NCI-H1436 (cell line): Measurements from ENCODE around the gene LRR1.
"Not testable (repeated sequence)": the region's sequence is repeated elsewhere in the genome, so short reads cannot be mapped to it uniquely, and the experiment has no call there.

ENCODE experiments used
- DNase-seq: peaks from one replicate; lab custom pipeline; 2025; lab: John Stamatoyannopoulos, UW

Gene LRR1

GRCh38 chr14:49585803-49586672, 12.7 kb upstream of the LRR1 start, which contains the start of gene RPS29:
Gene RPS29, minus strand, starts transcription at chr14:49586380. Its CDS starts 34 bp downstream, at chr14:49586346.
- DNase-seq, result peak; percentile 97

- peak; percentile 30 for DNase-seq
These were observed 11.9 kb upstream of the LRR1 start for GRCh38 chr14:49586673-49587460.

GRCh38 chr14:49589387-49589786, 9.4 kb upstream of the LRR1 start:
- DNase-seq, result no peak

GRCh38 chr14:49593016-49593415, 5.7 kb upstream of the LRR1 start:
- no peak for DNase-seq

- DNase-seq, result no peak
These were observed 4.2 kb upstream of the LRR1 start for GRCh38 chr14:49594347-49595091.

- no peak for DNase-seq
These were observed 603 bp upstream of the LRR1 start for GRCh38 chr14:49598189-49598484.

- no peak for DNase-seq
These were observed 8.8 kb downstream of the LRR1 start for GRCh38 chr14:49607583-49607982.

GRCh38 chr14:49612251-49612650, 13.5 kb downstream of the LRR1 start:
- DNase-seq, result no peak

GRCh38 chr14:49612671-49613070, 13.9 kb downstream of the LRR1 start:
- DNase-seq, result no peak

- DNase-seq, result no peak
These were observed 15.5 kb downstream of the LRR1 start for GRCh38 chr14:49614196-49614595.

GRCh38 chr14:49615776-49616175, 17.0 kb downstream of the LRR1 start:
- DNase-seq, result no peak

GRCh38 chr14:49617852-49618519, 19.2 kb downstream of the LRR1 start:
- no peak for DNase-seq

GRCh38 chr14:49619273-49619672, 20.5 kb downstream of the LRR1 start:
- not testable (repeated sequence) for DNase-seq

- DNase-seq, result no peak
These were observed 21.0 kb downstream of the LRR1 start for GRCh38 chr14:49619730-49620129.

- DNase-seq, result peak; percentile 94
These were observed 21.7 kb downstream of the LRR1 start, which contains the start of the genes MGAT2 and RPL36AL for GRCh38 chr14:49620182-49621113. Gene MGAT2, plus strand, starts transcription at chr14:49620799. Its CDS starts 470 bp downstream, at chr14:49621269. Gene RPL36AL, minus strand, starts transcription at chr14:49620626. Its CDS starts 1,522 bp downstream, at chr14:49619104.

- peak; percentile 42 for DNase-seq
These were observed 22.6 kb downstream of the LRR1 start for GRCh38 chr14:49621114-49621881.

- DNase-seq, result no peak
These were observed 23.4 kb downstream of the LRR1 start for GRCh38 chr14:49622022-49622607.

- no peak for DNase-seq
These were observed 24.6 kb downstream of the LRR1 start for GRCh38 chr14:49623387-49623786.
